Endothelial cell of umbilical vein (primary cell): Measurements from ENCODE around the gene HPSE2. TPM values are rescaled to one million over a fixed set of nuclear protein-coding genes. Genes with fewer than 3 reads are reported as not detected.

Experiments
- BruUV-seq: library from RNA; stranded (reverse); fragments of 400-500 nt; replicated peaks from 2 replicates; lab custom pipeline; 2021; lab: Mats Ljungman, UMichigan
- CTCF ChIA-PET: fragments of 300-600, 350-600 bp; sonication (Branson Sonifier 250); formaldehyde crosslinking; loops from one replicate; lab custom pipeline; 2021; ENCODE audit warnings: antibody characterized with exemption, inconsistent platforms; lab: Charles Lee
- POLR2A ChIA-PET: fragments of 300-600, 350-600 bp; sonication (Branson Sonifier 250); formaldehyde crosslinking; loops from one replicate; lab custom pipeline; 2021; ENCODE audit warnings: antibody characterized with exemption, inconsistent platforms; lab: Charles Lee
- DNase-seq: peaks from one replicate; pipeline ENCODE4 v3.0.0-alpha.2; 2011; ENCODE audit warnings: low read depth, low spot score
- FAIRE-seq: peaks from 2 replicates; lab custom pipeline; 2011; peaks lifted over from hg19 to GRCh38; lab: Jason Lieb, UNC
- H2AFZ ChIP-seq: 2 replicates; pipeline ENCODE4 v1.6.0; 2012; ENCODE audit warnings: low read depth, low read length, control low read depth, inconsistent platforms
- H3K27ac ChIP-seq: 2 replicates; pipeline ENCODE4 v1.5.1; 2011; ENCODE audit warnings: low read depth, mild to moderate bottlenecking, control low read depth, low read length, moderate library complexity; ENCODE audit not compliant: insufficient read depth
- H3K27me3 ChIP-seq, 2 experiments: 2 replicates each; pipeline versions ENCODE4 v1.6.0 to v1.6.1; 2011; ENCODE audit warnings: low read length in 2 of 2, mixed read lengths in 1 of 2; ENCODE audit not compliant: control insufficient read depth in 2 of 2, insufficient read depth in 2 of 2
- H3K36me3 ChIP-seq, 2 experiments: 2 replicates in 1 of 2; 3 replicates in 1 of 2; pipeline ENCODE4 v1.5.1; 2011; ENCODE audit warnings: low read length in 2 of 2, mild to moderate bottlenecking in 1 of 2, moderate library complexity in 1 of 2; ENCODE audit not compliant: control insufficient read depth in 2 of 2, insufficient read depth in 2 of 2; ENCODE audit errors: extremely low read depth in 1 of 2
- H3K4me1 ChIP-seq: 3 replicates; pipeline ENCODE4 v1.5.1; 2011; ENCODE audit warnings: mild to moderate bottlenecking, low read length; ENCODE audit not compliant: control insufficient read depth, insufficient read depth; ENCODE audit errors: extremely low read depth
- H3K4me2 ChIP-seq: 2 replicates; pipeline ENCODE4 v1.6.1; 2011; ENCODE audit warnings: low read length, control low read depth, mixed read lengths; ENCODE audit not compliant: insufficient read depth
- H3K4me3 ChIP-seq, 3 experiments: fragments of 200-600 bp in 1 of 3; sonication (generic), shearing (Covaris generic) in 1 of 3; replicated peaks in 1 of 3; 2 replicates each; pipeline ENCODE4 v1.5.1; 2011 to 2016; ENCODE audit warnings: control low read depth in 3 of 3, low read length in 3 of 3, mild to moderate bottlenecking in 2 of 3, inconsistent platforms in 1 of 3, low read depth in 1 of 3, moderate library complexity in 1 of 3; ENCODE audit not compliant: insufficient read depth in 1 of 3
- H3K79me2 ChIP-seq: 2 replicates; pipeline ENCODE4 v1.6.0; 2012; ENCODE audit warnings: low read length, inconsistent platforms; ENCODE audit not compliant: control insufficient read depth, insufficient read depth
- H3K9ac ChIP-seq: replicated peaks from 2 replicates; pipeline ENCODE3; 2011; ENCODE audit warnings: low read length, control low read depth; ENCODE audit not compliant: insufficient read depth; ENCODE audit errors: extremely low read depth
- H3K9me1 ChIP-seq: replicated peaks from 3 replicates; pipeline ENCODE4 v1.6.0; 2011; ENCODE audit warnings: mild to moderate bottlenecking, low read length; ENCODE audit not compliant: control insufficient read depth, insufficient read depth; ENCODE audit errors: extremely low read depth
- H3K9me3 ChIP-seq: replicated peaks from 2 replicates; pipeline ENCODE4 v1.5.1; 2012; ENCODE audit warnings: low read length, inconsistent platforms; ENCODE audit not compliant: control insufficient read depth, insufficient read depth
- H4K20me1 ChIP-seq: replicated peaks from 2 replicates; pipeline ENCODE3; 2011; ENCODE audit warnings: mild to moderate bottlenecking, low read length; ENCODE audit not compliant: control insufficient read depth, insufficient read depth; ENCODE audit errors: extremely low read depth
- CTCF ChIP-seq, 2 donors: IDR thresholded peaks; 1 replicate in 1 of 2; 2 replicates in 1 of 2; pipeline ENCODE4 v1.5.1; 2011; ENCODE audit warnings: low read length in 2 of 2, mild to moderate bottlenecking in 2 of 2, moderate library complexity in 2 of 2, control low read depth in 1 of 2, inconsistent platforms in 1 of 2, low read depth in 1 of 2; ENCODE audit not compliant: insufficient read depth in 1 of 2; ENCODE audit errors: extremely low read depth in 1 of 2
- EZH2 ChIP-seq: IDR thresholded peaks from 2 replicates; pipeline ENCODE4 v1.6.1; 2012; ENCODE audit warnings: borderline replicate concordance, low read depth, mild to moderate bottlenecking, moderate library complexity, low read length, inconsistent platforms; ENCODE audit not compliant: severe bottlenecking
- FOS ChIP-seq: IDR thresholded peaks from 2 replicates; pipeline ENCODE4 v1.6.1; 2011; ENCODE audit warnings: mild to moderate bottlenecking, low read length, moderate library complexity, borderline replicate concordance; ENCODE audit not compliant: insufficient read depth
- GATA2 ChIP-seq: IDR thresholded peaks from 2 replicates; pipeline ENCODE4 v1.7.0; 2011; ENCODE audit warnings: low read depth, mild to moderate bottlenecking, moderate library complexity, mixed read lengths, low read length; ENCODE audit not compliant: insufficient read length, insufficient read depth
- JUN ChIP-seq: IDR thresholded peaks from 2 replicates; pipeline ENCODE4 v1.6.1; 2011; ENCODE audit warnings: borderline replicate concordance, low read depth; ENCODE audit not compliant: insufficient read length, insufficient read depth
- MAX ChIP-seq: IDR thresholded peaks from 2 replicates; pipeline ENCODE4 v1.6.1; 2011; ENCODE audit not compliant: insufficient read depth, insufficient read length
- MYC ChIP-seq: IDR thresholded peaks from one replicate; pipeline ENCODE4 v1.6.1; 2011; ENCODE audit warnings: mild to moderate bottlenecking, low read depth, low read length
- POLR2A ChIP-seq: IDR thresholded peaks from 2 replicates; pipeline ENCODE4 v1.6.1; 2012; ENCODE audit warnings: low read depth, mild to moderate bottlenecking, control low read depth, low read length
- POLR2AphosphoS5 ChIP-seq: IDR thresholded peaks from 2 replicates; pipeline ENCODE4 v1.6.1; 2012; ENCODE audit warnings: low read depth, mild to moderate bottlenecking, control low read depth, low read length, moderate library complexity; ENCODE audit not compliant: insufficient read depth
- dilution Hi-C: fragments of 300-500 bp; cut with MboI; formaldehyde crosslinking; loops from one replicate; pipeline ENCODE4 v1.15.0; 2019; ENCODE audit warnings: low sequenced_read_pairs; ENCODE audit not compliant: extremely low pct_ligation_motif_present
- intact Hi-C: fragments of 100-400 bp; cut with micrococcal nuclease; formaldehyde crosslinking; loops from one replicate; pipeline ENCODE4 v1.10.0; 2022
- polyA plus RNA-seq, 4 experiments: library from polyadenylated mRNA; depleted of rRNA in 3 of 4; stranded (reverse) in 3 of 4; unstranded in 1 of 4; fragments of >200 nt; gene quantifications; 2 replicates each; pipeline versions ENCODE4 v1.2.1 to v1.2.3, GENCODE V29; 2011 to 2012; ENCODE audit warnings: missing spikeins in 1 of 4
- total RNA-seq: library from RNA; stranded (reverse); gene quantifications from 2 replicates; pipeline ENCODE4 v1.2.3, GENCODE V29; 2021

HPSE2 gene
- total and polyA plus RNA-seq, 2 donors (not counting 3 experiments of a cell fraction or from before 2014, with no cell fraction given): not detected

- intact Hi-C loops: no loop called here
- BruUV-seq: no TSS peak
- ChIA-PET POLR2A (no interaction called here), CTCF (no interaction called here)
- FAIRE-seq (no peak), DNase-seq (no peak)
- no peaks in the 10 kb centered on the region for H4K20me1 ChIP-seq
- dilution Hi-C loops: no loop called here
- no peaks in the 10 kb centered on the region for H3K9me1 ChIP-seq
- H3K79me2 ChIP-seq: no peaks in the 10 kb centered on the region
- H2AFZ ChIP-seq: no peak overlapping the region
- H3K4me1 ChIP-seq: peaks cover 8% of the 10 kb centered on the region
- no peaks in the 10 kb centered on the region for H3K27me3 ChIP-seq
- no peaks in the 10 kb centered on the region for H3K9me3 ChIP-seq
- H3K36me3 ChIP-seq: no peaks in the 10 kb centered on the region
- H3K4me3 ChIP-seq: no peak overlapping the region
- H3K4me2 ChIP-seq: no peak overlapping the region
- H3K9ac ChIP-seq: no peak overlapping the region
- TF ChIP-seq JUN: no peak
- TF ChIP-seq POLR2A: no peak
- TF ChIP-seq CTCF (IDR thresholded peaks at IDR 0.05; ENCODE audit: extremely low read depth in 1 of 2, insufficient read depth in 1 of 2, low read depth in 1 of 2, low read length in 2 of 2): no peak
- no peak for TF ChIP-seq POLR2AphosphoS5
- no peak for TF ChIP-seq MAX
- no peak for TF ChIP-seq GATA2
- TF ChIP-seq MYC: no peak
- TF ChIP-seq EZH2: no peak
- TF ChIP-seq FOS: no peak
- no peak overlapping the region for H3K27ac ChIP-seq
These were observed 675.1 kb downstream of the HPSE2 start for GRCh38 chr10:98560565-98560964.
